ENCODE data around the gene ETDB.
"Not testable (repeated sequence)": the region's sequence is repeated elsewhere in the genome, so short reads cannot be mapped to it uniquely, and the experiment has no call there.

ETDB gene

GRCh38 chrX:135120056-135120576, at the start of gene ETDB:
Gene ETDB (minus strand): TSS chrX:135120526. CDS start chrX:135119261, 1,265 bp downstream.
- not testable (repeated sequence) for DNase-seq

GRCh38 chrX:135169534-135169933, 49.2 kb upstream of the ETDB start:
- not testable (repeated sequence) for DNase-seq

- DNase-seq, result no peak
Observed at GRCh38 chrX:135168486-135168885, 48.2 kb upstream of the ETDB start.

GRCh38 chrX:135154688-135155087, 34.4 kb upstream of the ETDB start:
- not testable (repeated sequence) for DNase-seq

GRCh38 chrX:135126145-135126544, 5.8 kb upstream of the ETDB start:
- not testable (repeated sequence) for DNase-seq

GRCh38 chrX:135116064-135116463, 4.3 kb downstream of the ETDB start:
- not testable (repeated sequence) for DNase-seq

- DNase-seq, result no peak
Observed at GRCh38 chrX:135114392-135114791, 5.9 kb downstream of the ETDB start.

GRCh38 chrX:135112743-135113142, 7.6 kb downstream of the ETDB start:
- DNase-seq, result no peak

- DNase-seq, result peak; percentile 43
Observed at GRCh38 chrX:135112096-135112729, 8.1 kb downstream of the ETDB start.

- DNase-seq, result no peak
Observed at GRCh38 chrX:135109554-135109953, 10.8 kb downstream of the ETDB start.

- no peak for DNase-seq
Observed at GRCh38 chrX:135099493-135099783, 20.9 kb downstream of the ETDB start.

GRCh38 chrX:135097196-135097744, 23.1 kb downstream of the ETDB start:
- not testable (repeated sequence) for DNase-seq

GRCh38 chrX:135095715-135096114, 24.6 kb downstream of the ETDB start:
- DNase-seq, result no peak

- DNase-seq, result no peak
Observed at GRCh38 chrX:135094726-135095125, 25.6 kb downstream of the ETDB start.

GRCh38 chrX:135089126-135089525, 31.2 kb downstream of the ETDB start:
- DNase-seq, result no peak

GRCh38 chrX:135087867-135088266, 32.5 kb downstream of the ETDB start:
- no peak for DNase-seq

- peak; percentile 53 for DNase-seq
Observed at GRCh38 chrX:135086197-135086854, 34.0 kb downstream of the ETDB start.

GRCh38 chrX:135081693-135082404, 38.5 kb downstream of the ETDB start:
- DNase-seq, result no peak
